Inflammatory macrophage treated with lipopolysaccharide for 1 hour (primary cell): ENCODE results near the gene FGGY.
A peak's percentile ranks its signal among the peaks of the same experiment; 100 is the strongest.
"Not testable (repeated sequence)": the region's sequence is repeated elsewhere in the genome, so short reads cannot be mapped to it uniquely, and the experiment has no call there.

Experiments
- DNase-seq, 2 donors: peaks; one replicate each; pipeline ENCODE4 v3.0.0-alpha.2; 2020 to 2022

FGGY gene

GRCh38 chr1:59691261-59691660 is 394.4 kb downstream of the FGGY start:
- DNase-seq = no peak

GRCh38 chr1:59692591-59692990 is 395.7 kb downstream of the FGGY start:
- DNase-seq = peak; percentile 59 to 86

- no peak for DNase-seq
Measured at GRCh38 chr1:59693406-59693805, 396.5 kb downstream of the FGGY start.

GRCh38 chr1:59695252-59695651 is 398.4 kb downstream of the FGGY start:
- no peak for DNase-seq

GRCh38 chr1:59696421-59697115 is 399.7 kb downstream of the FGGY start:
- DNase-seq = peak; percentile 78 to 91

GRCh38 chr1:59697150-59697800 is 400.4 kb downstream of the FGGY start:
- no peak for DNase-seq

- DNase-seq = no peak
Measured at GRCh38 chr1:59698386-59698785, 401.5 kb downstream of the FGGY start.

GRCh38 chr1:59699227-59699847 is 402.4 kb downstream of the FGGY start:
- peak; percentile 47 to 81 for DNase-seq

GRCh38 chr1:59701376-59701775 is 404.5 kb downstream of the FGGY start:
- no peak for DNase-seq

- no peak for DNase-seq
Measured at GRCh38 chr1:59703226-59703917, 406.5 kb downstream of the FGGY start.

GRCh38 chr1:59703918-59704378 is 407.1 kb downstream of the FGGY start:
- DNase-seq = no peak

GRCh38 chr1:59704716-59705115 is 407.8 kb downstream of the FGGY start:
- DNase-seq = no peak

GRCh38 chr1:59705466-59706302 is 408.8 kb downstream of the FGGY start:
- peak; percentile 96 to 100 for DNase-seq

GRCh38 chr1:59706303-59706599 is 409.4 kb downstream of the FGGY start:
- DNase-seq = no peak

GRCh38 chr1:59707178-59707791 is 410.4 kb downstream of the FGGY start:
- DNase-seq = peak; percentile 55 to 86

GRCh38 chr1:59709333-59709732 is 412.4 kb downstream of the FGGY start:
- no peak for DNase-seq

GRCh38 chr1:59710920-59711319 is 414.0 kb downstream of the FGGY start:
- DNase-seq = not testable (repeated sequence)

GRCh38 chr1:59714219-59714618 is 417.3 kb downstream of the FGGY start:
- DNase-seq = no peak

- no peak for DNase-seq
Measured at GRCh38 chr1:59714966-59715365, 418.1 kb downstream of the FGGY start.

GRCh38 chr1:59716832-59717231 is 419.9 kb downstream of the FGGY start:
- DNase-seq = no peak

- DNase-seq = peak; percentile 54 to 63
Measured at GRCh38 chr1:59718064-59718988, 421.4 kb downstream of the FGGY start.
